Measurements from ENCODE around the gene PRR5L.

PRR5L gene

GRCh38 chr11:36326524-36327419 lies 30.7 kb downstream of the PRR5L start:
- DNase-seq, result no peak

GRCh38 chr11:36328966-36329673 lies 33.0 kb downstream of the PRR5L start:
- no peak for DNase-seq

GRCh38 chr11:36330411-36330810 lies 34.3 kb downstream of the PRR5L start:
- DNase-seq, result no peak

- peak; percentile 70 for DNase-seq
Observed at GRCh38 chr11:36333468-36333867, 37.4 kb downstream of the PRR5L start.

- DNase-seq, result peak; percentile 66
Observed at GRCh38 chr11:36333897-36334296, 37.8 kb downstream of the PRR5L start.

- DNase-seq, result no peak
Observed at GRCh38 chr11:36339888-36340287, 43.8 kb downstream of the PRR5L start.

GRCh38 chr11:36340897-36341296 lies 44.8 kb downstream of the PRR5L start:
- no peak for DNase-seq

- DNase-seq, result no peak
Observed at GRCh38 chr11:36341915-36342314, 45.8 kb downstream of the PRR5L start.

- DNase-seq, result no peak
Observed at GRCh38 chr11:36342327-36342726, 46.2 kb downstream of the PRR5L start.

GRCh38 chr11:36343436-36343835 lies 47.3 kb downstream of the PRR5L start:
- DNase-seq, result no peak

- no peak for DNase-seq
Observed at GRCh38 chr11:36345084-36345511, 49.0 kb downstream of the PRR5L start.

GRCh38 chr11:36345535-36346141 lies 49.5 kb downstream of the PRR5L start:
- no peak for DNase-seq

- DNase-seq, result no peak
Observed at GRCh38 chr11:36346562-36347383, 50.7 kb downstream of the PRR5L start.

- no peak for DNase-seq
Observed at GRCh38 chr11:36347384-36347906, 51.4 kb downstream of the PRR5L start.

- no peak for DNase-seq
Observed at GRCh38 chr11:36349351-36350136, 53.5 kb downstream of the PRR5L start.

- DNase-seq, result no peak
Observed at GRCh38 chr11:36350137-36350513, 54.0 kb downstream of the PRR5L start.

- DNase-seq, result no peak
Observed at GRCh38 chr11:36352922-36353321, 56.8 kb downstream of the PRR5L start.

GRCh38 chr11:36354221-36355003 lies 58.3 kb downstream of the PRR5L start:
- peak; percentile 89 for DNase-seq

- DNase-seq, result no peak
Observed at GRCh38 chr11:36356201-36356600, 60.1 kb downstream of the PRR5L start.

- DNase-seq, result no peak
Observed at GRCh38 chr11:36357831-36358230, 61.7 kb downstream of the PRR5L start.

GRCh38 chr11:36358436-36358835 lies 62.3 kb downstream of the PRR5L start:
- DNase-seq, result no peak
